Anterior cingulate cortex (tissue), 58 donors: ENCODE data around the gene KCNA5.

Experiments used
- DNase-seq, 58 donors: peaks; one replicate each; lab custom pipeline; 2025; lab: John Stamatoyannopoulos, UW

KCNA5 gene

GRCh38 chr12:5043589-5044419, at the start of gene KCNA5:
Gene KCNA5, plus strand, starts transcription at chr12:5043879. Its CDS starts 269 bp downstream, at chr12:5044148.
- DNase-seq, result peak in 34 of 58 donors; percentile 7 to 72 (median 26)

GRCh38 chr12:4994622-4995021, 49.1 kb upstream of the KCNA5 start:
- no peak for DNase-seq

DNA sequence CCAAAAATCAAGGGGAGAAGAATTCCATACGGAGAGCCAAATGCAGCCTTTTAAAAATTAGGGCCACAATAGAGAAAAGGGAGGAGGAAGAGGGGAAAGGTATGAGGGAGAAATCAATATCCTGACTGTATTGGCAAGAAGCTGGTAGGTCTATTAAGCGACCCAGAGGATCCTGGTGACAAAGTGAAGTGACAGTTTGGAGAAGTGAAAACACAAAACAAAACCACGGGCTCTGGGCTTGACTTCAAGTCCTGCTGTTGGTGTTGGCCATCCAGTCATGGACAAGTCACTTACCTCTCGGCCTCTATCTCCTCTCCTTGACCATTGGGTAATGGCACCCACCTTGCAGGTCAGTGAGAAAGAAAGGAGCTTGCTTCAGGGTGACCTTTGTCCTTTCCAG, 47.0 kb upstream of the KCNA5 start:
- DNase-seq, result no peak

- DNase-seq, result peak in 27 of 58 donors; percentile 5 to 72 (median 37)
These were observed 45.7 kb upstream of the KCNA5 start for GRCh38 chr12:4997939-4998338.

DNA sequence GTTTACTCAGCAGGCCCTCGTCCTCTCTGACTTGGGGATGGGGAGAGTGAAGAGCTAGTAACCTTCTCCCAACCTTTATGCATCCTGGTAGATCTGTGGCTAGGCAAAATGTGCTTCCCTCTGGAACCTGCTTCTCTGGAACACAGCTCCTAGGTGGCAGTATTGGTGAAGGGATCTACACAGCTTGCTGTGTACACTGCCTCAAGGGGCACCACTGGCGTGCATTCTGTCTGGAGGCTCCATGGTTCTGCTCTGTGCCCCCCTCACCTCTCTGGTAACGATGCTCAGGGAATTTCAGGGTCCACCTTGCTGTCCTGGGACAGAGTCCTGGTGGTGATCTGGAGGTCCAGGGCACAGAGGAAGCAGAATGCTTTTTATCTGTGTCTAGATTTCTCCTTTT, 43.5 kb upstream of the KCNA5 start:
- no peak for DNase-seq

DNA sequence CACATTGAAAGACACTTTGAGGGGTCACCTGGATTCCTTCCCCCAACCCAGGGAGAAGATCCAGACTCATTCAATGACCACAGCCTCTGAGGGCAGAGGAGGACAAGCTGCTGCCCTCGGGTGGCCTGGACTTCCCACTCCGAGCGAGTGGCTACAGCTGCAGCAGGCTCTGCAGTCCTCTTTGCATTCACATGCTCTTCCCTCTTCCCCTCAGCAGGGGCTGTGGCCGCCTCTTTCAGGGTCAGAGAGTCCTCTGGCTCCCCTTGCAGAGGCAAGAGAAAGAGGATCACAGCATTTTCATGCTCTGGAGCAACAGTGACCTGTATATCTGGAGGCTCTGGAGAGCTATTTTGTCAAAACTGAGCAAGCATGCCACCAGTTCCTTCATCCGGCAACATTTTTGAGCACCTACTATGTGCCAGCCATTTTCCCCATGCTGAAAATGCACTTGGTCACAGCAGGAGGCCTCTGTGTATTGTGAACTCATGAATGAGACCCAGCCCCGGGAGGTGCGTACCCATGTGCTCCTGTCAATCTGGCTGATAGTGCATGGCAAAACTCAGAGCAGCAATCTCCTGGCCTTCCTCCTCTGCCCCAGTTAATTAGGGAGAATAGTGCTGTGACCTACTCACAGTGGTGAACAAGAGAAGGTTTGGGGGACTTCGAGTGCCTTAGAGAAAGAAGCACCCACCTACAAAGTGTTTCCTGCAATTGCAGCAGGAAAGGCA, 42.9 kb upstream of the KCNA5 start:
- DNase-seq, result no peak

- peak in 54 of 58 donors; percentile 15 to 85 (median 52) for DNase-seq
These were observed 40.5 kb upstream of the KCNA5 start for GRCh38 chr12:5003025-5003666.

- DNase-seq, result no peak
These were observed 35.0 kb upstream of the KCNA5 start for GRCh38 chr12:5008661-5009060.

GRCh38 chr12:5010151-5010550, 33.5 kb upstream of the KCNA5 start:
- DNase-seq, result no peak

GRCh38 chr12:5012337-5012736, 31.3 kb upstream of the KCNA5 start:
- peak in 17 of 58 donors; percentile 3 to 49 (median 14) for DNase-seq

DNA sequence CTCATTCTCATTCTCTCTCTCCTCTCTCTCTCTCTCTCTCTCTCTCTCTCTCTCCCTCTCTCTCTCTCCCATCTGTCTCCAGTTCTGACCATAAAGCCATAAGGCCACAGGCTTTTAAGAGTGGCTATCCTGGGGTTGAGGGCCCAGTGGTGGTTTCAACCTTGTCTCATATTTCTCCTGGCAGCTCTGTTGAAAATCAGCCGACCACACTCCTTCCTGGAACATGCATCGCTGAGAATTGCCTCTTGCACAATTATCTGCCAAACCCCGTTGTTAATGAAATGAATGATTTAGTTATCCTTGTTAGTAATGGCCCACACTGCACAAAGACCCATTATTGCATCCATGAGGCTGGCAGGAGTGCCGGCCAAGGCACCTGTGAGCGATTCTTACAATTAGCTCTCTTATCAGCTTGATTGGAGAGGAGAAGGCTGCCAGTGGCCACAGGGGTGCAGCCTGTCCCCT, 30.4 kb upstream of the KCNA5 start:
- DNase-seq, result peak in 41 of 58 donors; percentile 8 to 76 (median 37)

GRCh38 chr12:5014269-5014668, 29.4 kb upstream of the KCNA5 start:
- DNase-seq, result no peak

- DNase-seq, result no peak
These were observed 27.8 kb upstream of the KCNA5 start for GRCh38 chr12:5015711-5016492.

DNA sequence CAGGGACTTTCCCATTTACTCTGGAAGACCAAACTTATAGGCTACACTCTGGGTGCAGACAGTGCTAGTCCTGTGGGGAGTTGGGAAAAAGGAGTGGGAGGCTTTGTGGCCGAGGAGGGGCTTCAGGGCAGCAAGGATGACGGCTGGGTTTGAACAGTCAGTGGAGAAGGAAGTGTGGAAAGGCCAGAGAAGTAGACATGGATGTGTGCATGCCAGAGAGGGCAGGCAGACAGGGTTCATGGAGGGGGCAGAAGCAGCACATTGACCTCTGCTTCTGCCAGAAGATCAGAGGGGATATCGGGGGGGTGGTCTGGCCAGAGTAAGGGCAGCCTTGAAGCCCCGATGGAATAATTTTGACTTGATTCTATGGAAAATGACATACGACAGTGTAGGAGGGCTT, 27.2 kb upstream of the KCNA5 start:
- no peak for DNase-seq

DNA sequence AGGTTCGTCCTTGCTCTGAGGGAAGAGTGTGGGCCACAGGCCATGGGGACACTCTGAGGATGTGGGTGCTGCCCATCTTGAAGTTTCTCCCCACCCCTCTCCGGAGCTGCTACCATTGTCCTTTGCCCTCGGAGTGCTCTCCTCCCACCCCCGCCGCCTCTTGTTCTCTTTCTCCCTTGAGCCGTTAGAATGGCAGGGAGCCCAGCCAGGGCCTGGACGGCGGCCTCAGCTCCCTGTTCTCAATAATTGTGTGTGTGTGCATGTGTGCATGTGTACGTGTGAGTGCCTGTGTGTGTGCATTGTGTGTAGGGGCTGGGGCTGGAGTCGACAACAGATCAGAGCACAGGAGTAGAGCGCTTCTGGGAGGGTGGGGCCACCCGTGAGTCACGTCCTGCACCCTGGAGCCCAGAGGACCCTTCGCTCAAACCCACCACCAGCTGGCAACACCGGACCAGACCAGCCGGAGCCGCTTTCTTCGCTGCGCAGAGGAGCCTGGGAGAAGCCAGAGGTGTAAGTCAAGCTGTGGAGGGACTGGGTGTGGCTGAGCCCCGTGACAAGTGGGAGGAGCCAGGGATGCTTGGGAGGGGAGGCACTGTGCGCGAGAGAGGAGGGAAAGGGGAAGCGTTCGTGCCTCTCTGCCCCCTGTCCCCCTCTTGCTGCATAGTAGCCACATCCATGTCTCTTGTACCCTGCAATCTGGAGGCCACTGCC, 25.9 kb upstream of the KCNA5 start:
- peak in 18 of 58 donors; percentile 5 to 48 (median 14) for DNase-seq

GRCh38 chr12:5018677-5019076, 25.0 kb upstream of the KCNA5 start:
- no peak for DNase-seq

- DNase-seq, result no peak
These were observed 21.7 kb upstream of the KCNA5 start for GRCh38 chr12:5022025-5022424.

GRCh38 chr12:5022465-5023061, 21.1 kb upstream of the KCNA5 start:
- DNase-seq, result peak in 15 of 58 donors; percentile 5 to 37 (median 19)

DNA sequence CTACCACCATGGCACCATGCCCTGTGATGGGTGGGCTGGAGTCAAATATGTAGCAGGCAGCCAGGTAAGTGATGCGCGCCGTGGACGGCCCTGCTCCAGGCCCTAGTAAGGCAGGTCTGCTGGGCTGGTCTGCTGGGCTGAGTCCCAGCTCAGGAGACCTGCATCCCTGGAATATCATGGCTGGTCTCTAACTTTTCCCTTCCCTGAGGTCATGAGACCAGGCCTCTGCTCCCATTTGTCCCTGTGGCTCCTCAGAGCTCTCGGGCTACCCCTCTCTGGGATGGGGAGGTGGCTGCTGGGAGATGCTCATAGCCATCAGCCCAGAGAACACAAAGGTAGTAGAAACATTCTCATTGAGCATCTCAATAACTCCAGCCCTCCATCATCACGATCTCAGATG, 19.8 kb upstream of the KCNA5 start:
- no peak for DNase-seq
